Measurements from ENCODE around the gene RIOK1. TPM values are rescaled to one million over a fixed set of nuclear protein-coding genes. Genes with fewer than 3 reads are reported as not detected.

Gene RIOK1
- total and polyA plus RNA-seq, 9 donors = 11.2 to 33.2 (median 18.3) TPM

DNA sequence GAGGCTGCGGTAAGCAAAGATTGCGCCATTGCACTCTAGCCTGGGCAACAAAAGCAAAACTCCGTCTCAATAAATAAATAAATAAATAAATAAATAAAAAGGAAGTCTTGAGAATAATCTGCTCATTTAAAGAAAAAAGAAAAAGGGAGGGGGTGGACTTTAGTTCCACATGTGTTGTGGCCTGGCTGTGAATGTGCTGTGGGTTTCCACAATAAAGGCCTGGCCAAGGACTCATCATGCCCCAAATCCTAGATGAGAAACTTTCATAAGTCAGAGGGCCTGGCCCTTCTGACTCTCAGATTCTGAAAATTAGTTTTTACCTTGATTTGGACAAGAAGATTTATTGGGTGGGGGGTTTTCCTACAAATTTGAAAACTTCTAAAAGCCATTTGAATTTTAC is 48.4 kb downstream of the RIOK1 start:
- WGBS, 3 donors = 94 to 99% (median 96%) methylated on average over 3 of the region's 3 CpGs

DNA sequence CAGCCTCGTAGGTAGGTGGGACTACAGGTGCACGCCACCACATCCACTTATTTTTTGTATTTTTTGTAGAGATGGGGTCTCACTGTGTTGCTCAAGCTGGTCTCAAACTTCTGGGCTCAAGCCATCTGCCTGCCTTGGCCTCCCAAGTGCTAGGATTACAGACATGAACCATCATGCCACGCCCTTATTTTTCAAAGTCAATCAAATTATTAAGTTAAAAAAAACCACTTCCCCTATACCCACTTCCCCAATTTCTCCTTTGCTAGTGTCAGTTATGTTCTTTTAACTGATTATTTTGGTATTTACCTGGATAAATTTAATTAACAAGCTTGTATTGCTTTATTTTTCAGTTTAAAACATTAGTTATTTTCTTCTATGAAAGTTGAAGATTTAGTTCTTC is 49.6 kb downstream of the RIOK1 start:
- WGBS, 3 donors = 88 to 96% (median 89%) methylated on average over 3 of the region's 3 CpGs
- no peak for TF ChIP-seq CTCF (IDR thresholded peaks at IDR 0.05)
- TF ChIP-seq POLR2A (IDR thresholded peaks at IDR 0.05) = no peak
- no peak for TF ChIP-seq EP300 (IDR thresholded peaks at IDR 0.05)
- Histone ChIP-seq H3K36me3 (no peaks in the 10 kb centered on the region), H3K9me3 (no peaks in the 10 kb centered on the region), H3K27me3 (no peaks in the 10 kb centered on the region), H3K4me3 (no peak overlapping the region), H3K27ac (no peak overlapping the region), H3K4me1 (ENCODE audit: insufficient read depth) (no peaks in the 10 kb centered on the region)
- no peak for DNase-seq
- intact Hi-C loops (cut with DNase I) = no loop called here

More for the DNA sequence above, 48.4 kb downstream of the RIOK1 start:
- Histone ChIP-seq H3K27me3 (no peaks in the 10 kb centered on the region), H3K27ac (no peak overlapping the region), H3K4me1 (ENCODE audit: insufficient read depth) (no peaks in the 10 kb centered on the region), H3K36me3 (no peaks in the 10 kb centered on the region), H3K9me3 (no peaks in the 10 kb centered on the region), H3K4me3 (no peak overlapping the region)
- no peak for DNase-seq
- no peak for TF ChIP-seq POLR2A (IDR thresholded peaks at IDR 0.05)
- TF ChIP-seq CTCF (IDR thresholded peaks at IDR 0.05) = no peak
- no peak for TF ChIP-seq EP300 (IDR thresholded peaks at IDR 0.05)
- intact Hi-C loops (cut with DNase I) = no loop called here

- no peak for DNase-seq
- intact Hi-C loops (cut with DNase I) = no loop called here
- no peaks in the 10 kb centered on the region for H3K27me3 ChIP-seq
- H3K4me1 ChIP-seq (ENCODE audit: insufficient read depth) = no peaks in the 10 kb centered on the region
- 12 to 41% (median 21%) methylated on average over 6 of the region's 6 CpGs for WGBS, 3 donors
- H3K27ac ChIP-seq = no peak overlapping the region
- H3K36me3 ChIP-seq = no peaks in the 10 kb centered on the region
- no peak overlapping the region for H3K4me3 ChIP-seq
- TF ChIP-seq POLR2A (IDR thresholded peaks at IDR 0.05) (no peak), CTCF (IDR thresholded peaks at IDR 0.05) (no peak), EP300 (IDR thresholded peaks at IDR 0.05) (no peak)
- no peaks in the 10 kb centered on the region for H3K9me3 ChIP-seq
Measured at GRCh38 chr6:7440476-7440875, 50.9 kb downstream of the RIOK1 start.

GRCh38 chr6:7441048-7441775 is 51.6 kb downstream of the RIOK1 start:
- H3K36me3 ChIP-seq = no peaks in the 10 kb centered on the region
- no peaks in the 10 kb centered on the region for H3K27me3 ChIP-seq
- DNase-seq = no peak
- TF ChIP-seq POLR2A (IDR thresholded peaks at IDR 0.05) (no peak), CTCF (IDR thresholded peaks at IDR 0.05) (no peak), EP300 (IDR thresholded peaks at IDR 0.05) (no peak)
- WGBS, 3 donors = 84 to 89% (median 84%) methylated on average over 36 to 40 of the region's 40 CpGs
- no peak overlapping the region for H3K27ac ChIP-seq
- H3K4me1 ChIP-seq (ENCODE audit: insufficient read depth) = no peaks in the 10 kb centered on the region
- no peak overlapping the region for H3K4me3 ChIP-seq
- intact Hi-C loops (cut with DNase I) = no loop called here
- H3K9me3 ChIP-seq = no peaks in the 10 kb centered on the region

Measured in ovary (tissue), 9 donors.